GM18511 (cell line): ENCODE results near the gene CD44.

Source experiments
- ATAC-seq: cut with Tn5 transposase; IDR thresholded peaks from one replicate; pipeline ENCODE4 v1.9.1; 2021; ENCODE audit warnings: mild to moderate bottlenecking, moderate library complexity; ENCODE audit not compliant: unreplicated experiment

The CD44 gene

DNA sequence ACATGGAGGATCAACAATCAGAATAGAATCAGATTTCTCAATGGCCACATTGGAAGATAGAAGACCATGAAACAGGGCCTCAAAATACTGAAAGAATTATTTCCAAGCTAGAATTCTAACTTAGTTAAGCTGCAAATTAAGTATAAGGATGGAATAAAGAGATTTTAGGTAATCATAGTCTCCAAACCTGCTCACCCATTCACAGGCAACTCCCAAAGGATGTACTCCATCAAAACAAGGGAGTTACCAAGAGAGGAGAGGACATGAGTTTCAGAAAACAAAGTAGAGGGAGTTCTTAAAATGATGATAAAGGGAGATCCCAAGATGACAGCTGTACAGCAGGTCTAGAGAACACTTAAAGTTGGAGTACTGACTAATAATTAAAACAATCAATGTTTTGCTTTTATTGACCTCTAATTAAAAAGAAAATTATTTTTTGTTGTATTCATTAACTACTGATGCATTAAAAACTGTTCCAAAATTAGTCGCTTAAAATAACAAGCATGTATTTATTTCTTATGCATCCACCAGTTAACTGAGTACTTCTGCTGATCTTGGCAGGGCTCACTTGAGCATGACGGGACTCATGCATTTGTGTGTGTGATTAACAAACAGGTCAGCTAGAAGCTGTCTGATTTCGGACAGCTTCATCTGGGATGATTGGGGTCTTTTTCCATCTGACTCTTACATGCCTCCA lies 95.6 kb downstream of the CD44 start:
- no peak for ATAC-seq

GRCh38 chr11:35235157-35235468 lies 96.1 kb downstream of the CD44 start:
- no peak for ATAC-seq

- no peak for ATAC-seq
These were observed 96.5 kb downstream of the CD44 start for GRCh38 chr11:35235498-35235897.

- ATAC-seq = no peak
These were observed 97.1 kb downstream of the CD44 start for GRCh38 chr11:35235936-35236666.

- no peak for ATAC-seq
These were observed 97.7 kb downstream of the CD44 start for GRCh38 chr11:35236667-35237003.

- ATAC-seq = no peak
These were observed 98.4 kb downstream of the CD44 start for GRCh38 chr11:35237351-35237750.

GRCh38 chr11:35237860-35238715 lies 99.1 kb downstream of the CD44 start:
- no peak for ATAC-seq

- no peak for ATAC-seq
These were observed 99.9 kb downstream of the CD44 start for GRCh38 chr11:35238882-35239281.

DNA sequence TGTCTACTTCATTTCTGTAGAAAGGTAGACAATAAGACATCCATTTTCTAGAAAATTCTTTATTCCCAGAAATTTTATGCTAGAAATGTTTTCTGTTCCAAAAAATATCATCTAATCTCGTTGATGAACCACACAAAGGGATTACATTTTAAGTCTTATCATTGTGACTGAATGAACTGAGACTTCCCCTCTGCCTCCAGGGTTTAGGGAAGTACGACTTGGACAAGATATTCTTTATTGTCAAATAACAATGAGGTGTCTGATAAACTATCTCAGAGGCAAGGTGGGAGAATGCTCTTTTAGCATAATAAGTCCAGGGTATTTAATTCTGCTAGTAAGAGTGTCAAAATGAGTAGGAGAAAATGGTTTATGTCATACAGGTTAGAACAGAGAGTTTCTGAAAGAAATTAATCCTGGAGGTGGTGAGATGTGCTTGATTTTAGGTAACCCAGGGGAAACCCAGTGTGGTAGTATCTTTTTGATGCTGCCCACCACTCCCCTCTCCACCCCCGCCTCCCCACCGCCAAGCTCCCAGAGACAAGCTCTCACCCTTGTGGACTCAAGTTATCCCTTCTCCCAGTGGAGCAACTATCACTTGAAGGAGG lies 100.6 kb downstream of the CD44 start:
- ATAC-seq = no peak

DNA sequence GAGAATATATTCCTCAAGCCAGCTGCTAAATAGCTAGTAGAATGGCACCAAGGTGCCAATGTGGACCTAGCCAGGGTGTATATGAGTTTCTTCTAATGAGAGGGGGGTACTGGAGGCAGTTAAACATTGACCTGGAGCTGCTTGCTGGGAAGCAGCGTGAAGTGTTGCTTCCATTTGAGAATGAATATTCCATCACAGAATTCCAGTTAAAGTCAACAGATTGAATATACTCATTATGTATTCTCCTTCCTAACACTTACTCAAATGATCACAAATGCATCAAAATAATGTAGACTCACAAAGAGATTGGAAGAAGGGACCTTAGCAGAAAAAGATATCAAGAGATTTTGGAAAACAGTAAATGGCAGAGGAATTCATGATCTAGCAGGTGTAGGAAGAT lies 102.1 kb downstream of the CD44 start:
- no peak for ATAC-seq

DNA sequence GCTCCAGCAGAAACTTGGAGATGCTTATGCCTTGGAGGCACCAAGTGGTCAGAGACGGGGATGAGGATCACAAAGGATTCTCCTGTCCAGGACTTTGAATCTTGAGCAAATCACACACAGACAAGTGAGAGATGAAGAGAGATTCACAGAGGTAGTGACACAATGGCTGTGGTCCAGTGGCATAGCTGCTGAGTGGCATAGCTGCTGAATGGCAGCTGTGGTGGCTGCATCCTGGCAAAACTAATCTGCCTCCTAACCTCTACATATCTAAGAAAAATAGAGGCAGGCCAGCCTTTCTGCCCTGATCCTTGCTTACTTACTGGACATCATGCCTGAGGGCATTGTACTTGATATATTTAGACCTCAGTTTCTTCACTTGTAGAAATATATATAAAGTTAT lies 102.6 kb downstream of the CD44 start:
- ATAC-seq = no peak

- no peak for ATAC-seq
These were observed 103.7 kb downstream of the CD44 start for GRCh38 chr11:35242412-35243242.

GRCh38 chr11:35243774-35244173 lies 104.8 kb downstream of the CD44 start:
- no peak for ATAC-seq

DNA sequence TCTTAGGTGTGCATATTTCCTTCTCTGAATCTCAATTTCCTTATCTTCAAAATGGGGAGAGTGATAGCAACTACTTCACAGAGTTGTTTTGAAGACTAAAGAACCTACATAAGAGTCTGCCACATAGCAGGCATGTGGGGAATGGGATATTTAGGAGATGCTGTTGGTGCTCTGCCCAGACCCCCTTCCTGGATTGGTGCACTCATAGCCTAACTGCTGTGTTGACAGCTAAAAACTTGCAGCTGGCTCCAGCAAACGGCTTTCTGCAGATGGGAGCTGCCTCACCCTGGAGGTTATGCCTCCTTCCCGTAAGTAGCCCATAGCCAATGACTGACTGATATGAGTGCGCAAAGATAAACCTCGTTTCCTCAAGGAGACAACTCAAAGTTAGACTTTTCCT lies 106.1 kb downstream of the CD44 start:
- ATAC-seq = no peak

GRCh38 chr11:35245786-35246185 lies 106.8 kb downstream of the CD44 start:
- ATAC-seq = no peak

GRCh38 chr11:35246745-35247144 lies 107.8 kb downstream of the CD44 start:
- no peak for ATAC-seq

DNA sequence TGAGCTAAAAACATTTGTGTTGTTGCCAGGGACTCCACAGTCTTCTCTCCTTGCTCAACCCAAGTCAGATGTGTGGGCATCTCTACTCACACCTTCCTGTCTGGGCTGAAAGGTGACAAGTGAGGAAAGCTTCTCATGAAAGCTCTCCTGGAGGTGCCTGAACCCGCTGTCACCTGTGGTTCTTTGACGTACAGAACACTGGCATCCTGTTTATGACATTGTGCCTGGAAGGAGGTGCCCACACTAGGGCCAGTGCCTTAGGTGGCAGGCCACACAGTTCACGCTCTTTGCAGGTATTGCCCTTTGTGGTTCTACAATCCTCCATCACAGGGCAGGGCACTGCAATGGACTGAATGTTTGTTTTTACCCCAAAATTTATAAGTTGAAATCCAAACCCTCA lies 108.5 kb downstream of the CD44 start:
- ATAC-seq = no peak

- ATAC-seq = no peak
These were observed 108.9 kb downstream of the CD44 start for GRCh38 chr11:35247863-35248262.

- no peak for ATAC-seq
These were observed 109.8 kb downstream of the CD44 start for GRCh38 chr11:35248558-35249323.

- ATAC-seq = no peak
These were observed 111.2 kb downstream of the CD44 start for GRCh38 chr11:35250192-35250591.
